GM21619 (cell line): ENCODE measurements around the gene ARID2.

Source experiments
- ATAC-seq: cut with Tn5 transposase; IDR thresholded peaks from one replicate; pipeline ENCODE4 v1.9.1; 2021; ENCODE audit not compliant: unreplicated experiment

ARID2 gene

DNA sequence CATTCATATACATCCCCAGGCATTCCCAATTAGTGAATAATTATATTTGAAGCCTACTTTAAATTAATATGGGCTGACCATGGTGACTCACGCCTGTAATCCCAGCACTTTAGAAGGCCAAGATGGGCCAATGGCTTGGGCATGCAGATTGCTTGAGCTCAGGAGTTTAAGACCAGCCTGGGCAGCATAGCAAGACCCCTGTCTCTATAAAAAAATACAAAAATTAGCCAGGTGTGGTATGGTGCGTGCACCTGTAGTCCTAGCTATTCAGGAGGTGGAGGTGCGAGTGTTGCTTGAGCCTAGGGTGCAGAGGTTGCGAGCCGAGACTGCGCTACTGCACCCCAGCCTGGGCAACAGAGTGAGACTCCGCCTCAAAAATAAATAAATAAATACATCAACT, 7.6 kb upstream of the ARID2 start:
- ATAC-seq, result no peak

DNA sequence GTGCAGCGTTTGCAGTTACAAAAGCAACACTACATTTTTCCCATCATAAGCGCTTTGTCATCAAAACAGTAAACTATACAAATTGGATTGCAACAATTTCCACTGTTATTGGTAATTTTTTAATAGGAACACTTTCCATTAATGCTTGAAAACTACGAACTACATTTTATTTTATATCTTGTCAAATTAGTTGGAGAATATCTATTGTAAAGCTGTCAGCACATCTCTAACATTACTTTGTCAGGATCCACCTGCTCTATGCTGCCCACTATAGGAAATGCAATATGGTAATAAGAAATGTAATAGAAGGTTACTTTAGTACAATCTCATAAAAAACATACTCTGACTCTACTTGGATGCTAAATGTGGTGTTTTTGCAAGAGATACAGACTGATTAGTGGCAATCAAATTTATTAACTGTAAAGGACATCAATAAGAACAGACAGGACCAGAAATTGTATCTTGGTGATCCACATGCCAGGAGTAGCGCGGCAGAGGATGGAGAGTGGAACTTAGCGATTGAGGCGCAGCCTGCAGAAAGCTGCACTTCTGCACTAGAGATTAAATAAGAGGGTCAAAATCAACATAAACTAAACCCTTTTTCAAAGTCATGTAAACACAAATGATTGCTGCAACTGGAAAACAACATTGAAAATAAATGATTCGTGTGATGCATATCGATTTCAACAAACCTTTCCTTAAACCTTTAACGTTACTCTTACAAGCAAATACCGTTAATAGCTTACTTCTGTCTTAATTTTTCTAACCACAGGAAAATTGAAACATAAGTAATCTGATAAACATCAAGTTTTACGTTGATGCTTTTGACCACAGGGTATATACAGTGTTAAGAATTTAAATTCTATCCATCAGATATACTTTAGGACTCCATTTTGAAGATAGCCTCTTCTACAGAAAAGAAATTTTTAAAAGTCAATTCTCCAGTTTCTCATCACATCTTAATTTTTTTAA, 3.6 kb upstream of the ARID2 start:
- ATAC-seq, result no peak

DNA sequence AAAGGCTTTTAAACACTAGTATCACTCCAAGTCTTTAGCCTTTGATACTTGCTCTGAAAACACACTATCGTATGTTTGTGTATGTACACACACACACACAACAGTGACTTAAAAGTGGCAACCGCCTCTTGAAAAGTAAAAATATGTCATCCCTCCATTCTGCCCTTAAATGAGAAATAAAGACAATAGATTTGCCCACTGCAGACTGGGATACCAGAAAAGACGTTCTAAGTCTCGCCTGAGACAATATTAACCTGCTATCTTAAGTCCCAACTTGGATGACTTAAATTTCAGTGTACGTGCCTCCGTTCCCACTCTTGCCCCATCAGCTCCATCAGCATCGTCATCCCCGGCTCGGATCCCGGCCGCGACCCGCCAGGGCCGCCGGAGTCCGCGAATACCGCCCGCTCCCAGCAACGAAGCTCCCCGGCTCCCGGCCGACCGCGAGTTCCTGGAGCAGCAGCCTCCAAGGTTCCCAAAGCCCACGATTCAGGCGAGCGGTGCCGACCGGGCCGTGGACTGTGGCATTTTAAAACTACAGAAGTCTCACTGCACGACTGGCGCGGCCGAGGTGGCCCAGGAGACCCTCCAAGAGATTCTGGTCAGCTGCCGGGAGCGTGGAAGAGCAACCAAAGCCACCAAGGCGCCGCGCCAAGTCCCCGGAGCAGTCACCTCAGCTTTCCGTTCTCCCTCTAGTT, 2.8 kb upstream of the ARID2 start:
- ATAC-seq, result no peak

DNA sequence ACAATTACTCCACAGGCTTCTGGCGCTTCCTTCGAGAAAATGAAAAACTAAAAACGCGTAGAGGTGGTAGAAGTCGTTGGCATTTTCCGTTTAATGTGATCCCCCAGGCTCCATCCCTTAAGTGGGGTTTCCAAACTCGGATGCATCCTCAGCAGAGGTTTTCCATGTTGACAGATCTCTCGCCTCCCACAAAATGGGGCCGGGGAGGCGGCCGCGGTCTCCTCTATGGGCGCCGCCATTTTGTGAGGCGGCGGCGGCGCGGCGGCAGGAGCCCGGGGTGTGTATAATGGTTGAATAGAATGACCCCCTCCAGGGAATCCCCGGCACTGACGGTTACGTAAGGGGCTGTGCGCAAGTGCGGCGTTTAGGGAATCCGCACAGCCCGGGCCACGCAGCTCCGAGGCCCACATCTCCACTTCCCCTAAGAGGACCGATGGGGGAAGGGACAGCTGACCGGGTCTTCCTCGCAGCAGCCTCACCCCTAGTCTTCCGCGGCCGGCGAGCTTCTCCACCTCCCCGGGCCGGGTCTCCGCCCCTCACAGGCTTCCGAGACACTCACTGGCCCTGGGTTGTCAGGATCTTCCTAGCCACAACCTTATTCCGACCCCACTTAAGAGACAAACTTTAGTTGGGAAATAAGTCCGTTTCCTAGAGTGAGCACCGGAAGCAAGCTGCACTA, 2.1 kb upstream of the ARID2 start:
- peak; percentile 45 for ATAC-seq

DNA sequence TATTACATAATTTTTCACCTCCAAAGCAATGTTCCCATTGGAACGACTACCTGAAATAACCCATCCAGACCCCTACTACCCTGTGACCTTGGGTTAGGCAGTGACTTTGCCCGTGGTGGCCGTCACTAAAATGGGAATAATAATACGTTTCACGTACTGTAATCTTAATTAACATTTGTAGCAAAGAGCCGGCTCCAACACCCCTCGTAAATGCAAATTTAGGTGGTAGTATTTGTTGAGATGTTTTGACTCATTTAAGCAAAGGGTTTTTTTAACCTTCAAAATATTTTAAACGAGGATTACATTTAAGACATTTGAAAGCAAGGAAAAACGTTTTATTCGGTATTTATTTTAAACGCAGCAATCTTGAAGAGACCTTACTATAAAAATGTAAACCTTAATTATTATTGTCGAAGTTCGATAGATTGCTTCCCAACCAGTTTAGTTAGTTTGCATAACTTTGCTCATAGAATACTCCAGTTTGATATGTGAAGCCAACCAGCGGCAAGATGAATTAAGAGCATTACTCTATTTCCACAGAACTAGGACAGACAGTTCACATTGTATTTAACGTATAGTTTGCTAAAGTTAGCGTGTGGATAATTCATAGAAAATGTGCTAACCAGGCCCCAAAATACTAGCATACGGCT, 1.4 kb upstream of the ARID2 start:
- no peak for ATAC-seq

DNA sequence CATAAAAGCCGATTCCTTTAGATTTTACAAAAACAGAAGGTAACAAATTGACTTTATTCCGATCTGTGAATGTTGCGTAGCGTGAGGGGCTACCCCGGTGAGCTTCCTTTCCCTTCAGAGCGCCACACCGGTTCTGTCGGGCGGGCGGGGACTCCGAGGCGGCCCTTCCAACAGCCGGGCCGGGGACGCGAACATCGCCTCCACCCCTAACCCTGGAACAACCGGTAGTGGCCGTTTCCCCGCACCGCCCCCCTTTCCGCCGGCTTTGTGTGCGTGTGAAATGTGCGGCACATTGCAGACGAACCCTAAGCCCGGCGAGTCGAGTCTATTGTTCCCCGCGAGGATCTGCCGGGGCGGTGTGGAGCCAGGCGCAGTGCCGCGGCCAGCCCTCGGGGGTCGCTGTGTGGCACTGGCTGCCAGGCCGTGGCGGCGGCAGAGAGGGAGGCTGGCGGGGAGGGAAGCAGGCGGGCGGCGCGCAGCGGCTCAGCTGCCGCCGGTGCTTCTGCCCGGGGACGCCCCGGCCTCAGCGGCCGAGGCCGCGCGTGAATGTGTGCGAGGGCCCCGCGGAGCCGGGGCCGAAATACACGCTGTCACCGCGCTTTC, 775 bp upstream of the ARID2 start:
- ATAC-seq, result peak; percentile 51

DNA sequence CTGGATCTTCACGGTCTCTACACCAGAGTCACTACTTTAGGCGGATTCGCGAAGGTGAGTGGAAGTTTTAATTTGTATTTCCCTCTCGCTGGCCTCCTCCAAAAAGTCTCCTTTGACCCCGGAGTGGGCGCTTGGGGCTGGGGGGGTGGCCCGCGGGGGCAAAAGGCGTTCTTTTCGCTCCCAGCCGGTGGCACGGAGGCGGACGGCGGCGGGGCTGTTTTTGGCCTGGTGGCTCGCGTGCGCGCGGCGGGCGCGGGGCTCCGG, 510 bp downstream of the ARID2 start:
- no peak for ATAC-seq

DNA sequence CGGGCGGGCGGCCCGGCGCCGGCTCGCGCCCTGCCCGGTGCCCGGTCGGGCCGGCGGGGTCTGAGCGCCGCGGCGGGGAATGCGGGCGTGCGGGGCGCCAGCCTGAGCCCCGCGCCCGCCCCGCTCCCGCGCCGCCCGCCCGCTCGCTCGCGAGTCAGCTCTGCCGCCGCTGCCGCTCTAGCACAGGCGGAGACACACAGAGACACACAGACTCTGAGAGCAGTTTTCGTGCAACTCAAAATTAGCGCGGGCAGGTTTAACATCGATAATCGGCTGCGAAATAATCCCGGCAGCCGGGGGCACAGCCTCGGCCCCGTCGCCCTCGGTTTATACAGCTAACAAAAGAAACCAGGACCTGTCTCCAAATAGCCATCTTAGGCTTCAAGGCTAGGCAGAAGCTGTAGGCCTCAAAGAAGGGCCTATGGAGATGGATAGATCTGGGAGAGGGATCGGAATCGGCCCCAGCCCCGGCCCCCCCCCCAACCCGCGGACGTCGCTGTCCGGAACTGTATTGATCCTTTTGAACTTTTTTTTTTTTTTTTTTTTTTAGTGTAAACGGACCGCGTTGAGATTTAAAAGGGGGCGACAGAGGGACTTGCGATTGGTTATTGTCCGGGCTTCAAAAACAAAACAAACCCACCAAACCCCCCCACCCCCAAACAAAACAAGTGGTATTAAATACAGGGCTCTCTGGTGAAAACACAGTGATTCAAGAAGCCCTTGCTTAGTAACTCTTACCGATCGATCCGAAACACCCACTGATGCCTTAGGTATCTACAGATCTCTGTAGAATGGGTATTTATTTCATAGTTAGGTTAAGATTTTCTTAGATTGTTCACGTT, 1.1 kb downstream of the ARID2 start:
- no peak for ATAC-seq

DNA sequence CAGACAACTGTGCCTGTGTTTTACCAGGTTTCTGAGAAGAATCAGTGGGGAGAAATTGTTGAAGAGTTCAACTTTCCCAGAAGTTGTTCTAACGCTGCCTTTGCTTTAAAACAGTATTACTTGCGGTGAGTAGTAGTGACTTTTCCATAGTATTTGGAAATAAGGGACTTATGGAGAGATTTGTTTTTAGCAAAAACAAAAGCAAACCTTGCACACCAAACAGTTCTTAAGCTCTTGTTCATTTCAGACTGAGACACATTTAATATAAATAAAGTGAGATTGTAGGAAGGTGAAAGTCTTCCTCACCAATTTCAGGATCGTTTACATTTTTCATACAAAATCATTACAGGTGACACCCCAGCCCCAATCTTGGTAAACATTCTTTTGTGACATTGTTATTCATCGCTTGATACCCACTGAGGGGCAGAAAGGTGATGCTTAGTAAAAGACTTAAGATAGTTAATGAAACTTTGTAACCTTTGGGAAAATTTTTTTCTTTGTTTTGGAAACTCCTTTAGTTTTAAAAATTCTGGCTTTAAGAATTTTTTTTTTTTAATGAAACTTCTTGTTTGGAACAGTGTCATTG, 1.8 kb downstream of the ARID2 start:
- ATAC-seq, result no peak

DNA sequence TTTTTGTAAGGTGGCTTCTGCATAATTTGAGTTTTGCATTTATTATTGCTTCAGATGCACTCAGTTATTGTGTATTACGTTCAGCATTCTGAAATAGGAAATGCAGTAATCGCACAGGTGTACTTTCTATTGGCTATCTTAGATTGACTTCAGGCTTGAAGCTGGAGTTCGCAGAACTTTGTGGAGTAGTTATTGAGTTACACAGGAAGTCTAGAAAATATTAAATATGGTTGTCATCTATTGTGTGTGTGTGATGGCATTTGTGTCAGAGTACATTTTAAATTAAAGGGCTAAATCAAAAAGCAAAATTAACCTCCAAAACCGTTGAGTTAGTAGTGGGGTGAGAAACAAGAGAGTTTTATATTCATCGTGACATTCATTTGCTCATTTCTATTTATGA, 2.7 kb downstream of the ARID2 start:
- ATAC-seq, result no peak

DNA sequence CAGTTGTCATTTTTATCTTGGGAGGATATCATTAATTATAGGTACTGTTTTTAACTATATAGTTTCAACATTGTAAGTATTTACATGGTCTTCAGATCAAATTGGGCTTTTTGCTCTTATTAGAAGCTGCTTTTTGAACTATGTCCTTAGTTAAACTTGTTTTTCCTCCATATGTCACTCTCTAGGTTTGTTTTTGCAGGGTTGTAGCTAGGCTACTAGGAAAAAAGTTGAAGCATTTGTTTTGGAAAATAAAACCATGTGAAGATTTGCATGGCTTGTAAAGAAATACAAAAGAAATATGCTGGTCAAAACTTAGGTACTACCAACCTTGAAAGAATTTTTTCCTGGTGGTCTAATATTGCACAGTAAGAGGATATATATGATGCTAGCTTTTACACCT, 3.4 kb downstream of the ARID2 start:
- ATAC-seq, result no peak

DNA sequence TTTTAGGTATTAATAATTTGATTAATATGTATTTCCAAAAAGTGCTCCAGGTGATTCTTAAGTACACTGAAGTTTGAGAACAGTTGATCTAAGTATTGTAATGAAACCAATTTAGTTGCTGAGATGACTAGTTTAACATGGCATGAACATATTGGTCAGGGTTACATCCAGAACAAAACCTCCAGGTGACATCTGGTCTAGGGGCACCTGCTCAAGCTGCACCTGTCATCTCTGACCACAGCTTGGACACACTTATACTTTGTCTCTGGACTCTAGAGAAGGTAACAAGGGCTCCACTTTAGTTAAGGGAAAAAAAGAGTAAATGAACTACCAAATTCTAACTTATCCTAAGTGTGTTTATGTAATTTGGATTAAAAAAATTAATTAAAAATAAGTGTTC, 8.1 kb downstream of the ARID2 start:
- ATAC-seq, result no peak

DNA sequence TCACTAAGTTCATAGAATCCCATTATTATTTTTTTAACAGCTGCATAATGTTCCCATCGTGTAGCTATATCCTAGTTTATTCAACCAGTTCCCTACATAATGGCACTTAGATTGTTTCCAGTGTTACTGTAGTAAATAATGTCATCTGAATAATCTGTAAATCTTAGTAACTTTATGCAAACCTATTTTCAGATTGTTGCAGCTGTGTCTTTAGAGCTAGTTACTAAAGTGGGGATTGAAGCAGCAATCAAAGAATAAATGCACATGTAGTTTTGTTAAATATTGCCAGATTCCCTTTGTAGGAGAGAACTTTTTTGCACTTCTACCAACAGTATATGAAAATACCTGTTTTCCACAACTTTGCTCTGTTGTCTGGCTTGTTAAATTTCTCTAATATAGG, 13.1 kb downstream of the ARID2 start:
- ATAC-seq, result no peak

DNA sequence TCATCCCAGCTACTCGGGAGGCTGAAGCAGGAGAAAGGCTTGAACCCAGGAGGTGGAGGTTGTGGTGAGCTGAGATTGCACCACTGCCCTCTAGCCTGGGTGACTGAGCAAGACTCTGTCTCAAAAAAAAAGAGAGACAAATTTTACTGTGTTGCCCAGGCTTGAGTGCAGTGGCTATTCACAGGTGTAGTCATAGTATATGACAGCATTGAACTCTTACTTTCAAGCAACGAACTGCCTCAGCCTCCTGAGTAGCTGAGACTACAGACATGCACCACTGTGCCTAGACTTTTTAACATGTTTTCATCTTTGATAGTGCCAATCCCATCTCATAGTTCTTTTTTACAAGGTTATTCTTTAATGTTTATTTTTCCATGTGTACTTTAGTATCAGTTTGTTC, 13.7 kb downstream of the ARID2 start:
- no peak for ATAC-seq

DNA sequence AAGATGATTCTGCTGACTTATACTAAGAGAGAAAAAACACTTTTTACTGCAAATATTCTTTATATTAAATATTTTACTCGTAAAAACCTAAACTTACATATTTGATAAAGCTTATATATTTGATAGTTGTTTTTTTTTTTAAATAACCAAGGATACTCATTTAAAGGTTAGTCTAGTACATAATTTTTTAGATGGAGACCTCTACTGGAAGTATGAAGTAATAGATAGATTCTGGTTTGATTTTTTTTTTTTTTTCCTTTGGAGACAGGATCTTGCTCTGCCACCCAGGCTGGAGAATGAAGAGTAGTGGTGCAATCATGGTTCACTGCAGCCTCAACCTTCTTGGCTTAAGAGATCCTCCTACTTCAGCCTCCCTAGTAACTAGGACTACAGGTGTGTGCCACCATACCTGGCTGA, 16.4 kb downstream of the ARID2 start:
- ATAC-seq, result no peak

DNA sequence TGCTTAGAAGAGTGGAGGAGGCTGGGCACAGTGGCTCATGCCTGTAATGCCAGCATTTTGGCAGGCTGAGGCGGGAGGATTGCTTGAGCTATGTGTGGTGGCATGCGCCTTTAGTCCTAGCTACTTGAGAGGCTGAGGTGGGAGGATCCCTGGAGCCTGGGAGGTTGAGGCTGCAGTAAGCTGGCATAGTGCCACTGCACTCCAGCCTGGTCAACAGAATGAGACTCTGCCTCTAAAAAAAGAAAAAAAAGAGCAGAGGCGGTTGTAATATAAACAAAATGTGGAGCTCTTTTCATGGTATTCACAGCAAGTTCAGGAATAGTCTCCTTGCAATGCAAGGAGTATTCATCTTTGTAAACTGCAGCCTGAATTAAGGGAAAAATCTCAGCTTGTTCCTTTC, 27.2 kb downstream of the ARID2 start:
- ATAC-seq, result no peak

DNA sequence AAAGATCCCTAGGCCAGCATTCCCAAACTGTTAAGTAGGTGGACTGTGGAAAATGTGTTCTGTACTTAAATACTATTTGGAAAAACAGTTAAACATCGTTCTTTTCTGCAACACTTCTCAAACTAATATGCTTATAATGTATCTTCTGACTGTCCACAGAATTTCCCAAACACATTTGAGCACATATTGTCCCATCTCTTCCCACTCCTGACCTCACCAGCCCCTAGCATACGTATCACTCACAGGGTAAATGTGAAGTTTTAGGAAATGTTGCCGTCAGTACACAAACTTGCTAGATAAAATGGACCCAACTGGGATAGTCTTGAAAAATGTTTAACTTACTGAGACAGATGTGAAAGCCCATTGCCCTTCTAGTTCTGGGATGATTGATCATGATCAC, 27.7 kb downstream of the ARID2 start:
- ATAC-seq, result no peak

DNA sequence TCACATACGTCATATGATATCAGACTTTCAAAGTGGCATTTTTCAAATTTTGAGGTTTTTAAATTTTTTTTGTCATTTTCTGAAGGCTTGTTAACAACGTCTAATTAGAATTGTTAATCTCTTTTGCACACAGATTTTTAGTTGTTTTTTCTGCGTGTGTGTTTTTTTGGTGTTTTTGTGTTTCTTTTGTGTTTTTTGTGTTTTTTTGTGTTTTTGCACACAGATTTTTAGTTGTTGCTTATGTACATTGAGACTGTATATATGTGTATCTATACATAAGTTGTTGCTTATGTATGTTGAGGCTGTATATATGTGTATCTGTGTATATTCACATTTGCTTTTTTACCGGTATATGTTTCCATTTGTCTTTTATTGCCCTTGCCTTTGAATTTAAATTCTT, 30.8 kb downstream of the ARID2 start:
- ATAC-seq, result no peak

DNA sequence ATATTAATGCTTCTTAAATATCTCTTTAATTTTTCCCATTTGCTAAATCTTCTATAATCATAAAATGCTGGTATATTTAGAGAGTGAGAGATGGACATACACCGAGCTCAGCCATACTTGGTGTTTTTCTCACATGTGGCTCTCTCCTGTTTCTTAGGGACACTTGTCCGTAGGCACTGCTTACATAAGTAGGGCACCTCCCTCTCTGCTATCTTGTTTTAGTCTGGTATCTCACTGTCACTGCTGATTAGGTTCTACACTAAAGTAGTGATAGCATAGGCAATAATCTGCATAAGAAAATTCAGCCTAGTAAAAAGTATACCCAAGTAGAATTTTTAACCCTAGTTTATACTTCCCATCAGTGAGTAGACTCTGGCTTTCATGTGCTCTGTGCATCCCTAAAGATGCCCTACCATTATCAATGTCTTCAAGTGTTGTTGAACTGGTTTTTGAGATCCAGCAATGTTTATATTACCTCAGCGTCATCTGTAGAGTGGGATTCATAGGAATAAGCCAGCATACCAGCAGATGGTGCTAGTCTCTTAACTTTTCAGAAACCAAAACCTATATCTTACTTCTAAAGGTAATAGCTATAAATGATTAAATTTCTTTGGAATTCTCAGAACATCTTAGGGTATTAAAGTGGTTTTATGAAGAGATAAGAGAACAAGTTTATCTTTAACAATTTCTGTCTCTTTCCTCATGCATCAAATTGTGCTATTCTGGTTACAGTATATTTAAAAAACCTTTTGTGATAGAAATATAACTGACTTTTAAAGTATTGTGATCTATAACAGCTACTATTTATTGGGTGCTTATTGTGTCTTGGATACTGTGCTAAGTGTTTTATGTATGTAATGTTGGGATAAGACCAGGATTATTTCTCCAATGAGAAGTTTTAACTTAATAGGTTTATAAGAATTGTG, 32.9 kb downstream of the ARID2 start:
- ATAC-seq, result no peak
